HG02678 (cell line): Measurements from ENCODE around the gene SDK1.

ENCODE experiments used
- ATAC-seq: cut with Tn5 transposase; IDR thresholded peaks from one replicate; pipeline ENCODE4 v1.9.1; 2021; ENCODE audit warnings: mild to moderate bottlenecking, moderate library complexity; ENCODE audit not compliant: unreplicated experiment

The SDK1 gene

GRCh38 chr7:3404501-3404900 lies 103.4 kb downstream of the SDK1 start:
- no peak for ATAC-seq

- no peak for ATAC-seq
Measured at GRCh38 chr7:3408814-3409595, 108.0 kb downstream of the SDK1 start.

GRCh38 chr7:3412871-3413270 lies 111.8 kb downstream of the SDK1 start:
- no peak for ATAC-seq

- no peak for ATAC-seq
Measured at GRCh38 chr7:3415861-3416312, 114.8 kb downstream of the SDK1 start.

GRCh38 chr7:3416453-3416852 lies 115.4 kb downstream of the SDK1 start:
- no peak for ATAC-seq

GRCh38 chr7:3425087-3425486 lies 124.0 kb downstream of the SDK1 start:
- no peak for ATAC-seq

- no peak for ATAC-seq
Measured at GRCh38 chr7:3426064-3426463, 125.0 kb downstream of the SDK1 start.

- ATAC-seq, result no peak
Measured at GRCh38 chr7:3427957-3428356, 126.9 kb downstream of the SDK1 start.

- no peak for ATAC-seq
Measured at GRCh38 chr7:3429981-3430380, 128.9 kb downstream of the SDK1 start.

- no peak for ATAC-seq
Measured at GRCh38 chr7:3430588-3430987, 129.5 kb downstream of the SDK1 start.

- ATAC-seq, result no peak
Measured at GRCh38 chr7:3431306-3431705, 130.3 kb downstream of the SDK1 start.

- no peak for ATAC-seq
Measured at GRCh38 chr7:3432911-3433310, 131.9 kb downstream of the SDK1 start.

- ATAC-seq, result no peak
Measured at GRCh38 chr7:3434611-3435010, 133.6 kb downstream of the SDK1 start.

GRCh38 chr7:3436112-3436511 lies 135.1 kb downstream of the SDK1 start:
- no peak for ATAC-seq

- no peak for ATAC-seq
Measured at GRCh38 chr7:3436746-3437145, 135.7 kb downstream of the SDK1 start.

- ATAC-seq, result no peak
Measured at GRCh38 chr7:3437467-3437866, 136.4 kb downstream of the SDK1 start.

- no peak for ATAC-seq
Measured at GRCh38 chr7:3438352-3438751, 137.3 kb downstream of the SDK1 start.

- ATAC-seq, result no peak
Measured at GRCh38 chr7:3439333-3440030, 138.4 kb downstream of the SDK1 start.

- no peak for ATAC-seq
Measured at GRCh38 chr7:3440509-3440908, 139.5 kb downstream of the SDK1 start.

GRCh38 chr7:3443716-3444115 lies 142.7 kb downstream of the SDK1 start:
- ATAC-seq, result no peak

GRCh38 chr7:3446786-3447185 lies 145.7 kb downstream of the SDK1 start:
- ATAC-seq, result no peak

- ATAC-seq, result no peak
Measured at GRCh38 chr7:3451701-3452100, 150.6 kb downstream of the SDK1 start.
